NCI-H2227 (cell line): ENCODE data around the gene FBLN5.
A peak's percentile ranks its signal among the peaks of the same experiment; 100 is the strongest.

Experiments used
- DNase-seq: peaks from one replicate; lab custom pipeline; 2025; ENCODE audit not compliant: unreplicated experiment; lab: John Stamatoyannopoulos, UW

Gene FBLN5, protein sequence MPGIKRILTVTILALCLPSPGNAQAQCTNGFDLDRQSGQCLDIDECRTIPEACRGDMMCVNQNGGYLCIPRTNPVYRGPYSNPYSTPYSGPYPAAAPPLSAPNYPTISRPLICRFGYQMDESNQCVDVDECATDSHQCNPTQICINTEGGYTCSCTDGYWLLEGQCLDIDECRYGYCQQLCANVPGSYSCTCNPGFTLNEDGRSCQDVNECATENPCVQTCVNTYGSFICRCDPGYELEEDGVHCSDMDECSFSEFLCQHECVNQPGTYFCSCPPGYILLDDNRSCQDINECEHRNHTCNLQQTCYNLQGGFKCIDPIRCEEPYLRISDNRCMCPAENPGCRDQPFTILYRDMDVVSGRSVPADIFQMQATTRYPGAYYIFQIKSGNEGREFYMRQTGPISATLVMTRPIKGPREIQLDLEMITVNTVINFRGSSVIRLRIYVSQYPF

DNA sequence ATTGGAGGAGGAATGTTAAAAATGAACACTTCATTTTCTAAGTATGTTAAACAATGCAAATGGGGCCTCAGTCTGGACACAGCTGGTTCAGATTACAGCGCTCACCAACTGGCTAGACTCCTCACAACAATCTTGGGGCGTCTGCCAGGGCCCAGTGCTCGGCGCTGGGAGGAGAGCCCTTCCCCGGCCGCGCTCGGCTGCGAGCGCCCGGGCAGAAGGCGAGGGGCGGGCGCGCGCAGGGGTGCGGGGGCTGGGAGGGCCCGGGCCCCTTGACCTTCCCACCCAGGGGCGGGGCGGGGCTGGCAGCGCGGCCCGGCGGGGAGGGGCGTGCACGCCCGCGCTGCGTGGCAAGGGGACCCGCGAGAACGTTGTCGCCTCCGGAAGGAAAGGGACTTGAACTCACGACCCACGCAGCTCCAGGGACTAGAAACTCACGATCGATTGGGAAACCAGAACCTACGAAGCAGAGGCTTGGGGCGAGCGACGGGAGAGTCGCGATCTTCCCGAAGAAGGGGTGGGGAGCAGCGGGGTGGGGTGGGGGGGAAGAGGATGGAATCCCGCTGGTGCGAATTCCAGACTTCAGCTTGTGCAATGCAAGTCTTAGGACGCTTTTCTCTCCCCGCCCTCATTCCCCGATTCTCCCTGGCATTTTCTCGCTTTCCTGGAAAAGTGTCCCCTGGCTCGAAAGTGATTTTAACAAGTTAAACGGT, at the start of gene FBLN5:
Gene FBLN5, minus strand, starts transcription at position 220 of the 710 bp plus-strand sequence. CDS start 465 bp downstream, outside the sequence.
- peak; percentile 11 for DNase-seq

DNA sequence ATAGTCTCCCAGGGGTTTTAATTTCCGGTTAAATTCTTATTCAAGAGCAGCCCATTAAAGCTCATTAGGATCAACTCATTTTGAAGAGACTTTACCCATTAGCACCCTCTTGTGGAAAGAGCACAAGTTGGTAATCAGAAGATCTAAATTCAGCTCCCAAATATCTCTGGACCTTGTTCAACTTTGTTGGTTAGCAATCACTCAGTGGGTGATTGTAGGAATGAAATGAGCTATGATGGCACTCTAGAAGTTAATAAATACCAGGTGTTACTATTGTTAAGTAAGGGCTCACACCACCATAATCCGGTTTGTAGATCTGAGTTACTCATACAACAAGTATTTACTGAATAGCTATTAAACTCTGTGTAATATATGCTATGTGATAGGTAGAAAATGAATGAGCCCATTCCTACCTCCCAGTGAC, 49.5 kb upstream of the FBLN5 start:
- peak; percentile 2 for DNase-seq

DNA sequence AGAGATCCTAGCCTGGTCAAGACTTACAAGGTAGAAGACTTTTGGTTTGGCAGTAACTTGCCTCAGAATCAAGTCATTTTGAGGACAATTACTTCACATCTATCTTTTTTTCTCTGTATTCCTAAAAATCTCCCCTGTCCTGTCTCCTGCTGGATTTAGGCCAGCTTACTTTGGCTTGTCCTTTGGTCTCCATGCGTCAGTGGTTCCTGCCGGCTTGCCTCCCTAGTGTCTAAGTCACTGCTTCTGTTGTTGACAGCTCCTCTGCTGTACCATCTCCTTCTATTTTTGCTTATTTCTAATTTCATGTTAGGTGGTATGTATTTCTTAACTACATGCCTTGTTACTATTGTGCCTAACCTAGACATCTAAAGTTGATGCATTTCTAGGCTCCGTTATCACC, 39.7 kb upstream of the FBLN5 start:
- DNase-seq = no peak

DNA sequence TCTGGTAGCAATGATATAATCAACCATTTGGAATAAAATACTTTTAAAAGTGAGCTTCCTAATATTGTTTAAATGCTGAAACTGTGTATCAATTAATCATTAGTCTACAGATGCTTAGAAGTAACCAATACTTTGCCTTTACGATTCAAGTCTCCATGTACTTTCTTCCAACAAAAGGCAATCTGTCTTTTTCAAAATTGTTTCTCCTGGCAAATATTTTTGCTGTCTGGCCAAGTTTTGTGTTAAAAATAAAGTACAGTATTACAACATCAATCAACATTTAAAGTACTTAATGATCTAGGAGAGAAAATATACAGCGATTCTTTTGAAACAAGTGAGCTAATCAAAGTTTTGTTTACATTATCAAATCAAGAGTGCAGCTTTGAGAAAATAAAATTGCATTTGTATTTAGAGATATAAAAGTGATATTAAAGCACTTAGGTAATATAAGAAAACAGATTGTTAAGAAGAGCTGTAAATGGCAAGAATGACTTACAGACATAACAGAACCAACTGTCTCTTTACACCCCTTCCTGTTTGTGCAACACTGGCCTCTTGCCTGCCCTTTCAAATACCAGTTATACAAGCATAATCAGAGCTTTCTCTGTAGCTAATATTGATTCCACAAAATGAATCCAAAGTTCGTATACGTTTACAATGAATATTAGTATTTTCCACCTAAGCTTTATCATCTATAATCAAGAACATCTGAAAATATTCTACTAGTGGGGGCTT, 38.2 kb upstream of the FBLN5 start:
- DNase-seq = no peak

DNA sequence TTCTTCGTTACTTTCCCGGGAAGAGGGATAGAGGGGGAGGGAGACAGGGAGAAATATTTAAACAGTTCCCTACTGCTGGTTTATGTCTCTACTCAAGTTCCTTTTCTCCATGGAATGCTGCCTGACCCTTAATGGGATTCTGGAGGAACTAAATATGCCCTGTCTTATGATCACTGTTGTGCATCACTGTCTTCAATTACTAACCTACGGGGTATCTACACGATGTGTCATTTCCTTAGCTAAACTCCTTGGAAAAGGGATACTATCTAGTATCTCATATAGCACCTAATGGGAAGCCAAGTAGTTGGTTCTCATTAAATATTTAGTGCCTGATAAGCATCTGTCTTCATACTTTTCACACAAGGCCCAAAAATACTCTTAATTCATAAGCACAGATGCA, 37.5 kb upstream of the FBLN5 start:
- no peak for DNase-seq

DNA sequence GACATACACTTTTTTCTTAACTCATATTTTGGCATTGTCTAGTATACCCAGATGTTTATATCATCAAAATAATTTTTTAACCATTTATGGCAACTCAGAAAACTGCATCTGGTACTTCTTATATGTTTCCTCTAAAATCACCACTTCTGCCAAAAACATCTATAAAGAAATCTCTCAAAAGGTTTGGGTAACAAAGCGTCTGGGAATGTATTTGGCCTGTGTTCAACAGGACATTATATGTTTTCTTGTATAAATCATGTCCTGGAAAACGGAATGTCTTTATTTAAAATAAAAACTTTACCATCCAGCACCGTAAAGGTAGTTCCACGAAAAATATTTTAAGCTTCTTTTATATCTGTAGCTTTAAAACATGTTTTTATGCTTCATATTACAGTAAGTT, 36.1 kb upstream of the FBLN5 start:
- no peak for DNase-seq

DNA sequence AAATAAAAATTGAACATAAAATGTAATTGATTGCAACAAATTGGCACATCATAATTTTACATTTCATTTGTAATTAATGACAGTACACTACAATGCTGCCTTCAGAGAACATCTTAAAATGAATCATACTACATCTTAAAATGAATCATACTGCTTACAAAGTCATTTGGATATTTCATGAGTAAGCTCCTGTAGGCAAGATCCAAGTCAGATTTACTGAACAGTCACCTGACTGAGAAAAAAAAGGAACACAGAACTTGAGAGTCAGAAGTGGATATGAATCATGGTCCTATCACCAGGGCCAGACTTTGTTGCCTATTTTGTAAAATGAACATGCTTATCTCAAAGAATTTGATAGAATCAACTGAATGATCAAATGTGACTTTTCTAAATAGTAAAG, 32.7 kb upstream of the FBLN5 start:
- no peak for DNase-seq

DNA sequence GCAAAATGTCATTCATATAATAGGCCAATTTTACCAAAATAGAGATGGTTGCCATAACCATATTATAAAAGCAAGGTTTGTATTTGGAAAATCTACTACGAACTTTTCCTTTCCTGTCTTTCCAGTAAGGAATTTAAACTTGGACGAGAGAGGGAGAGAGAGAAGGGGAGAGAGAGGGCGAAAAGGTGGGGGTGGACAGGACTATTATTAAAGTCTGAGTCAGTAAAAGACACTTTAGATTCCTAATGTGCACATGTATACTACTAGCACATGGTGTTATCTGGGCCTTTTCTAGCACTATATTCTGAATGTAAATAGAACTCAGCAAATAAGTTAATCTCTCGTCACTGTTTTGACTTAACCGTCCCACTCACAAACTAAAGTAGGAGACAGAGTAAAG, 30.4 kb upstream of the FBLN5 start:
- DNase-seq = no peak

DNA sequence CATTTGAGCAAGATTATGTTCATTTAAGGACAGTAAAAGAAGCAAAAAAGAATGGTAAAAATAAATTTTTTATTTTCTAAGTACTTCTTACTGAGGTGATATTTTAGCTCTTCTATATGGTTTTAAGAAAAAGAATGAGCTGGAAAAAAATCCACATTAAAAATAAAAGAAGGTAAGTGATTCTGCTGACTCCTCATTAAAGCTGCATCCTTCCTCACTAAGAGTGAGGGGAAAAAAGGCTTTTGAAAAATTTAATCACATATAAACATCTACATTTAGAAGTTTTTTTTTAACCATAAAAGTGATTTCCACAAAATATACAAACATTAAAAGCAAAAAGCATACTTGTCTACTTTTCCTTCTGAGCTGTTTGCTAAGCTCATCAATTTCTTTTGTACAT, 28.3 kb upstream of the FBLN5 start:
- DNase-seq = no peak

DNA sequence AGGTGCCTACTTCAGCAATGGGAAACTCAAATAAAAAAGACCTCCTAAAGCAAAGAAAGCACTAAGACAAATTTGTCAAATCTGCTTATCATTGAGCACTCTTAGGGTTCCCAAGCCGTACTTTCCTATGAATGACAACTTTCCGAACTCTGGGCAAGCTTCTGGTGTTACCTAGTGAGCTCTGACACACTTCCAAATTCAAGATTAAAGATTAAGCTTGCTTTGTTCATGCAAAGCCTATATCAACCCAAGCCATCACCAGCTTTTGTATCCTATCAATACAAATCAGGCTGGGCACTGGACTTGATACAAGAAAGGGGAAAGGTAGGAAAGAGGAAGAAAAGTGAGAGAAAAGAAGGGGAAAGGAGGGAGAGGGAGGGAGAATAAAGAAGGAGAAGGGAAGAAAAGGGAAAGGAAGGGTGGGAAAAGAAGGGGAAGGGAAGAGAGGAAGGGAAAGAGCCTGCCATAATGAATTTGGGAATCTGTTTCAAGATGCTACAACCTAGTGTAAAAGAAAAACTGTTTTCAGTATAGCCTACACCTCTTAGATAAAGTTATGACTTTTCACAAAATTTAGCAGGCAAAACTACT, 23.8 kb upstream of the FBLN5 start:
- no peak for DNase-seq

DNA sequence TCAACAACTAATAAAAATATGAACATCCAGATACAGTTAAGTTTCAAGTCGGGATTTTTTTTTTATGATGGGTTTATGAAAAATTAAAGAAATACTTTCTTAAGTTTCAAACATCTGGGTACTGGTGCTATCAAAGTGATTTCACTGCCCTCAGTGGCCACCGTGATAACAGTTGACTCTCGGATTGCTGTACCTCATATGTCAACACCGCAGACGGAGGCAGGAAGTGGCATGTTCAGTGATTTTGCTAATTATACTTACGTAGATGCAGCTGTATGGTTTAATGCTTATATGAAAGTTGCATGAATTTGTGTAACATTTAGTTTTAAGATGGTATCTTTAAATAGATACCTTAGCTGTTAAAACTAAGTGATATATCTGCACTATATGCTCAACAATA, 20.8 kb upstream of the FBLN5 start:
- DNase-seq = no peak

DNA sequence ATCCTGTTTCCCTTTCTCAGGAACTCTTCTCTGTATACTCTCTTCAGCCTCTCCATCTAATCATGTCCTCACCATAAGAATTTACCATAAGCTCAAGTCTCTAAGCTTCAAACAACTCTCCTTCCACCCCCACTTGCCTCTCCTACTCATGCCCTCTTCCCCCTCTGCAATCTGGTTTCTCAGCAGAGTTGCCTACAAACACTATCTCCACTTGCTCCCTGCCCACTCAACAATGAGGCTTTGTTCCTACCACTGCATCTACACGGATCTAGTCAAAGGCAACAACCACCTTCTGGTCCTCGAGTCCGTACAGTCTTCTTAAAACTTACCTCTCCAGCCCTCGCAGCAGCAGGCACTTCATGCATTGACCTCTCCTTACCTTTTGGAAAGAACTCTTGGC, 17.2 kb upstream of the FBLN5 start:
- no peak for DNase-seq

DNA sequence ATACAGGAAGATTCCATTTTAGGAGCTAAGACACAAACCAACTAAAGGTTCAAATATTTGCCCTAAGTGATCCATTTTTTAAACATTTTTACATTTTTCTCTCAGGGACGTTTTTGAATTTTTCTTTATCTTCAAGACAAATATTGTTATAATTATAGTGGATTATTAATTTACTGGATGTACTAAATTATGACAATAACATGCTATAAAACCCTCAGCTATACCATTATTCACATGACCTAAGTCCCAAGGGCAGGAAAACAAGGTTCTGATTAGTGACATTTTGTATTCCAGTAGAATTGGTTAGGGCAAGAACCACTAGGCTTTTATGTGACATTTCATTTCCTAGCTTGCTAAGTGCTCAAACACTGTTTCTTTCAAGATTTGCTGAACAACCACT, 16.5 kb upstream of the FBLN5 start:
- DNase-seq = no peak

DNA sequence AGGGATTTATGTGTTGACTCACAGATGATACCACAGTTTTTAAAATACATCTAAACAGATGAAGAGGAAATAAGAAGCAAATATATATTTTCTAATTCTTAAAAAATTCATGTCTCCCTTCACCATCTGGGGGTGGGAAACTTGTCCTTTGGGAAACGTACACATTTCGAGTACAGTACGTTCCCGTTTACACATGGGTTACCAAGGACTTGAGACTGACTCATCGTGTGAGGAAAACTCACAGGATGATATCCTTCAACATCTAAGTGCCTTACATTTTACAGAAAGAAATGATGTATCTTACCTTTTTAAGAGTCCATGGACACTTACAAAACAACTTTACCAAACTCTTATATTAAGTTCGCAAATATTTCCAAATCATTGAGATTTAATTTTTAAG, 16.0 kb upstream of the FBLN5 start:
- DNase-seq = no peak

DNA sequence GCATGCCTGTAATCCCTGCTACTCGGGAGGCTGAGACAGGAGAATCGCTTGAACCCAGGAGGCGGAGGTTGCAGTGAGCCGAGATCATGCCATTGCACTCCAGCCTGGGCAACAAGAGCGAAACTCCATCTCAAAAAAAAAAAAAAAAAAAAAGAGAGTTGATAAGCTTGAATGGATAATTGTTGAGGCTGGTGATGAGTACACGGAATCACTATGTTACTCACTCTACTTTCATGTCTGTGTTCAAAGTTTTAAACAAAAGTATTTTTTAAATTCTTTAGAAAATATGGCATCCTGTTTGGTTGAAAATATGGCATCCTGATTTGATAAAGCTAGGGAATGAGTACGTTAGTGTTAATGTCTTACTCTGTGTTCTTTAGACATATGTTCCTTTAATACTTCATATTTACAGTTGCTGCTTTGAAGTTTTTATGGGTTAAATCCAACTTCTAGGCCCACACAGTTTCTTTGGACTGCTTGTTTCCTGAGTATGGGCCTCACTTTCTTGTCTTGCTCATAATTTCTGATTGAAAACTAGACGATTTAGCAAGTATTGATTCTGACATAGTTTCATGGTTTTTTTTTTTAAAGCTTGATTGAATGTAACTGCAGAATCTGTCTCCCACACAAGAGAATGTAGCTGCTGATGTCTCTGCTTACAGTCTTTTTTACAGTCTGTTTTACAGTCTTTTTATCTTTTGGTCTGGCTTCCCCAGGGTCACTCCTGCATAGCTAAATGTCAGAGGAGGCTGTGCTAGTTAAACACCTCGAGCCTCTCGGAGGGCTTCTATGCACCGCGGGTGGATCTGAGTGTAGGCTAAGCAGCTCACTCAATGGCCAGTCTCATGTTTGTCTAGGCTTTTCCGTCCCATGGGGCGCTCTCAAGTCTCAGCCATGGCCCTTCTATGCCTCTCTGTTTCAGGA, 14.1 kb upstream of the FBLN5 start:
- DNase-seq = no peak

DNA sequence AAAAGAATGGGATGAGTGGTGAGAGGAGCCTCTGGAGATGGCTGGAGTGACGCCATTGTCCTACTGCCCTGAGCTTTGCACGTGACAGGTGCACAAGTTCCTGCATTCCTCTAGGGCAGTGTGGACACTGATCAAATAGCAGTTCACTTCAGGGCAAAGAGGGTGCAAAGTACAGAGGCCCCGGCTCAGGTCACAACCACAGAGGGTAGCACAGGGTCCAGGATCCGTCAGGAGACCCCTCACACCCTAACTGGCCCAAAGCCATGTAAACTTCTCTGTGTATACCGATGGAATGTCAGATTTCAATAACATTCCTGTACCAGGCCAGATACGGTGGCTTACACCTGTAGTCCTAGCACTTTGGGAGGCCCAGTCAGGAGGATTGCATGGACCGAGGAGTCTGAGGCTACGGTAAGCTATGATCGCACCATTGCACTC, 10.4 kb upstream of the FBLN5 start:
- DNase-seq = no peak

DNA sequence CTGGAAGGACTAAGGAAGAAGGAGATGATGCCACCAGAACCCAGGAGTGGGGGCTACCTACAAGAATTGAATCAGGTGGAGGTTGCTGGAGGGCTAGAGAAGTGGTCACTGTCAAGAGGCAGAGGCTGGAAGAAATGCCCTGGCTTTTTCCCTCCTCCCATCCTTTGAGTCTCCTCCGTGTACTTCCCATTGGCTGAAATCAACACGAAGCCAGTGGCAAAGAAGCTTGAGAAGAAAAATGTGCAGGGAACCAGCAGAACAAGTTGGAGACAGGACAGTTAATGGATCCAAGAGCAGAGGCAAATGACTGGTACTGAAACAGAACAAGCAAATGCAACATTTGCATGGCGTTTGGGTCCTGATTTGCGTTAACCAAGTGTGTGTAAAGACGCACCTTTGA, 9.1 kb upstream of the FBLN5 start:
- no peak for DNase-seq

DNA sequence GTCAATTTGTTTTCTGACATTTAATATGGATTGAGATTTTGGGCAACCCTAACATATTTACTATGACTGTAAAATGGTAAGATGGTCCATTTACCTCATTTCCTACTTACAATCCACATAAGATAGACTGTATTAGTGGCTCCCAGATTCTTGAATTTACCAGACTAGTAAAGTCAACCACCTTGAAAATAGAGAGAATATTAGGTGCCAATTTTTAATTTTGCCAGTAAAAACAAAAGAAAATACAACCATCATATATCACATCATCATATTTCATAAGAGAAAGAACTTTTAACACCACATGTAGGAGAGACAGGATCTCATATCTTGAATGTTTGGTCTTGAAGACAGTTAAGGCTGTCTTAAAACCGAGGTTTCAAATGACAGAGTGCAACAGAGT, 7.7 kb upstream of the FBLN5 start:
- no peak for DNase-seq

DNA sequence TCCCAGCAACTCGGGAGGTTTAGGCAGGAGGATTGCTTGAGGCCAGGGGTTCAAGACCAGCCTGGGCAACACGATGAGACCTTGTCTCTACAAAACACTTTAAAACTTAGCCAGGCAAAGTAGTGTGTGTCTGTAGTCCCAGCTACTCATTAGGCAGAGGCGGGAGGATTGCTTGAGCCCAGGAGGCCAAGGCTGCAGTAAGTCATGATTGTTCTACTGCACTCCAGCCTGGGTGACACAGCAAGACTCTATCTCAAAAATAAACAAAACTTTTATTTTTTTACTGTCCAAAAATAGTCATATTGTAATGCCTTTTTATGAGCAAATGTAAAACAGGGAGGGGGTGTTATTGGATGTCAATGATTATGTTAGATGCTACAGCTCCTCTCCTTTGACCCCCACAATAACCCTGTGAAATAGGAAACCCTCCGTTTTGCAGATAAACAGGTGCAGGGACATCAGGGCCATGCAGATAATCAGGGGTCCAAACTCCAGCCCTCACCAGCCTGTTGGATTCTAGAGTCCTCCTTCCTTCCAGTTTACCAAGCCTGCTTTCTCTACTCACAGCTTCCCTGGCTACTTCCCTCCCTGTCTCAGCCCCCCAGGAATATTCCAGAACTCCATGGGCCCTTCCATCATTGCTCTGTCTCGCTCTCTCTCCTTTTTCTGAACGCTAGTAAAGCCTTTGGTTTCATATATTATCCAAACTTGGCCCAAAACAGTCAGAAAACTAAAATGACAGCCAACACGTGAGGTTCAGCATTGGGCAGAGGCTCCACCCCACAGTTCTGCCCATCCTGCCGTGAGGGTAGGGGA, 5.9 kb upstream of the FBLN5 start:
- DNase-seq = no peak
